SU-DHL-6 (cell line): ENCODE data around the gene CFAP58.

ENCODE experiments used
- H2AFZ ChIP-seq: fragments of 200-600 bp; sonication (generic); 2 replicates; pipeline ENCODE4 v1.6.1; 2014; ENCODE audit warnings: low read depth, mild to moderate bottlenecking, moderate library complexity, mixed read lengths, antibody characterized with exemption, low read length; ENCODE audit not compliant: severe bottlenecking
- H3F3A ChIP-seq: fragments of 200-600 bp; shearing (Covaris generic); 2 replicates; pipeline ENCODE4 v1.6.0; 2016; ENCODE audit warnings: antibody characterized with exemption, mild to moderate bottlenecking; ENCODE audit not compliant: insufficient read depth
- H3K27ac ChIP-seq: fragments of 200-600 bp; sonication (generic); 2 replicates; pipeline ENCODE4 v1.5.1; 2016; ENCODE audit warnings: low read depth, mild to moderate bottlenecking, low read length, moderate library complexity, mixed read lengths
- H3K27me3 ChIP-seq: fragments of 200-600 bp; sonication (generic), shearing (Covaris generic); 2 replicates; pipeline ENCODE4 v1.6.0; 2014; ENCODE audit warnings: mild to moderate bottlenecking, low read length
- H3K36me3 ChIP-seq: fragments of 200-600 bp; sonication (generic); 2 replicates; pipeline ENCODE4 v1.6.1; 2014; ENCODE audit warnings: mild to moderate bottlenecking, low read length, mixed read lengths
- H3K4me2 ChIP-seq: fragments of 300-600, 200-600 bp; shearing (Covaris generic), sonication (generic); 2 replicates; pipeline ENCODE4 v1.6.0; 2014; ENCODE audit warnings: low read length, low read depth, mild to moderate bottlenecking; ENCODE audit not compliant: poor library complexity, severe bottlenecking
- H3K4me3 ChIP-seq: fragments of 200-600 bp; sonication (generic); 2 replicates; pipeline ENCODE4 v1.5.1; 2014; ENCODE audit warnings: antibody characterized with exemption, low read length, mild to moderate bottlenecking, mixed read lengths; ENCODE audit not compliant: insufficient read depth, poor library complexity, severe bottlenecking
- H3K79me2 ChIP-seq: fragments of 200-600 bp; sonication (generic); 2 replicates; pipeline ENCODE4 v1.6.1; 2014; ENCODE audit warnings: mild to moderate bottlenecking, low read length, moderate library complexity; ENCODE audit not compliant: insufficient read depth
- H3K9ac ChIP-seq: fragments of 200-600 bp; sonication (generic); 2 replicates; pipeline ENCODE4 v1.7.0; 2014; ENCODE audit warnings: mild to moderate bottlenecking, low read length
- H3K9me2 ChIP-seq: fragments of 200-600 bp; sonication (generic); replicated peaks from 2 replicates; pipeline ENCODE4 v1.6.1; 2014; ENCODE audit warnings: low read length; ENCODE audit not compliant: insufficient read depth
- H3K9me3 ChIP-seq: fragments of 200-600 bp; sonication (generic); 2 replicates; pipeline ENCODE4 v1.6.1; 2014; ENCODE audit warnings: low read length, mixed read lengths; ENCODE audit not compliant: insufficient read depth
- H4K20me1 ChIP-seq: fragments of 200-600 bp; sonication (generic); 2 replicates; pipeline ENCODE4 v1.6.1; 2014; ENCODE audit warnings: low read depth, mild to moderate bottlenecking, antibody characterized with exemption, low read length, moderate library complexity, mixed read lengths
- CTCF ChIP-seq: fragments of 200-600 bp; sonication (generic); IDR thresholded peaks from one replicate; pipeline ENCODE4 v1.5.1; 2017; ENCODE audit warnings: antibody characterized with exemption, mild to moderate bottlenecking, low read length, moderate library complexity; ENCODE audit not compliant: insufficient read depth, poor library complexity, severe bottlenecking
- EZH2phosphoT487 ChIP-seq: fragments of 200-600 bp; sonication (generic), shearing (Covaris generic); conservative IDR thresholded peaks from 2 replicates; pipeline ENCODE4 v1.6.1; 2018; ENCODE audit warnings: mild to moderate bottlenecking, antibody characterized with exemption, low read length, moderate library complexity, mixed read lengths

The CFAP58 gene

GRCh38 chr10:104486803-104487202 lies 133.2 kb downstream of the CFAP58 start:
- H3F3A ChIP-seq, result no peaks in the 10 kb centered on the region
- no peaks in the 10 kb centered on the region for H3K36me3 ChIP-seq
- no peak overlapping the region for H3K9ac ChIP-seq
- H3K4me3 ChIP-seq, result no peak overlapping the region
- 0 out of 2 replicates have a peak, but pooled peaks cover 3% of the 10 kb centered on the region for H3K27me3 ChIP-seq
- H3K9me3 ChIP-seq, result no peaks in the 10 kb centered on the region
- no peaks in the 10 kb centered on the region for H3K9me2 ChIP-seq
- TF ChIP-seq CTCF, result no peak
- no peak for TF ChIP-seq EZH2phosphoT487
- no peak overlapping the region for H2AFZ ChIP-seq
- no peak overlapping the region for H3K27ac ChIP-seq
- no peak overlapping the region for H3K4me2 ChIP-seq
- H4K20me1 ChIP-seq, result no peaks in the 10 kb centered on the region
- H3K79me2 ChIP-seq, result no peaks in the 10 kb centered on the region

- Histone ChIP-seq H3K4me3 (no peak overlapping the region), H3K9me3 (no peaks in the 10 kb centered on the region), H3K36me3 (no peaks in the 10 kb centered on the region), H3K9ac (no peak overlapping the region), H2AFZ (no peak overlapping the region), H3K27me3 (0 out of 2 replicates have a peak, but pooled peaks cover 3% of the 10 kb centered on the region), H3K79me2 (no peaks in the 10 kb centered on the region), H3F3A (no peaks in the 10 kb centered on the region), H3K4me2 (no peak overlapping the region), H3K9me2 (no peaks in the 10 kb centered on the region), H4K20me1 (no peaks in the 10 kb centered on the region), H3K27ac (no peak overlapping the region)
- TF ChIP-seq CTCF, result no peak
- TF ChIP-seq EZH2phosphoT487, result no peak
Observed at GRCh38 chr10:104487794-104488438, 134.3 kb downstream of the CFAP58 start.

GRCh38 chr10:104488439-104488832 lies 134.8 kb downstream of the CFAP58 start:
- H3K79me2 ChIP-seq, result no peaks in the 10 kb centered on the region
- H3F3A ChIP-seq, result no peaks in the 10 kb centered on the region
- no peak overlapping the region for H3K4me2 ChIP-seq
- no peak overlapping the region for H3K9ac ChIP-seq
- no peak for TF ChIP-seq CTCF
- TF ChIP-seq EZH2phosphoT487, result no peak
- H4K20me1 ChIP-seq, result no peaks in the 10 kb centered on the region
- H3K9me3 ChIP-seq, result no peaks in the 10 kb centered on the region
- H2AFZ ChIP-seq, result no peak overlapping the region
- H3K27me3 ChIP-seq, result 0 out of 2 replicates have a peak, but pooled peaks cover 3% of the 10 kb centered on the region
- H3K36me3 ChIP-seq, result no peaks in the 10 kb centered on the region
- H3K4me3 ChIP-seq, result no peak overlapping the region
- H3K27ac ChIP-seq, result no peak overlapping the region
- no peaks in the 10 kb centered on the region for H3K9me2 ChIP-seq
